Measurements from ENCODE around the gene RASAL2. TPM values are rescaled to one million over a fixed set of nuclear protein-coding genes. Genes with fewer than 3 reads are reported as not detected.

The RASAL2 gene
- polyA plus RNA-seq, 2 of the 4 experiments (the other 2 are of a cell fraction): 7.1 to 17.6 TPM

- Histone ChIP-seq H3K9me3 (no peaks in the 10 kb centered on the region), H3K4me3 (no peak overlapping the region), H3K4me1 (peaks cover 11% of the 10 kb centered on the region; the same call in 2 of the 3 replicates), H3K4me2 (no peak overlapping the region), H3K27ac (no peak overlapping the region)
- no peak for DNase-seq (ENCODE audit: low read depth in 1 of 2, low spot score in 1 of 2)
- 81% methylated on average over 1 of the region's 1 CpG for WGBS (ENCODE audit: missing lambda C conversion rate)
- TF ChIP-seq TP53 (CRISPR knock-in tag; IDR thresholded peaks at IDR 0.05) (no peak), HOXA7 (CRISPR knock-in tag; IDR thresholded peaks at IDR 0.05) (no peak), RNF2 (IDR thresholded peaks at IDR 0.05; ENCODE audit: borderline replicate concordance, low read depth) (no peak), NPAS2 (CRISPR knock-in tag; IDR thresholded peaks at IDR 0.05; ENCODE audit: borderline replicate concordance) (no peak), TFCP2L1 (CRISPR knock-in tag; IDR thresholded peaks at IDR 0.05) (no peak), EP300 (IDR thresholded peaks at IDR 0.05) (no peak), SREBF2 (IDR thresholded peaks at IDR 0.05) (no peak), ZNF302 (CRISPR knock-in tag; IDR thresholded peaks at IDR 0.05) (no peak), CHD4 (IDR thresholded peaks at IDR 0.05; ENCODE audit: borderline replicate concordance) (no peak), MAZ (IDR thresholded peaks at IDR 0.05; ENCODE audit: borderline replicate concordance, low read depth, low read length) (no peak), HOXB5 (CRISPR knock-in tag; IDR thresholded peaks at IDR 0.05) (no peak), ATOH8 (CRISPR knock-in tag; IDR thresholded peaks at IDR 0.05; ENCODE audit: low read depth) (no peak), CBX8 (IDR thresholded peaks at IDR 0.05) (no peak), HOXB13 (CRISPR knock-in tag; IDR thresholded peaks at IDR 0.05; ENCODE audit: low read depth) (no peak), NFE2L2 (conservative IDR thresholded peaks at IDR 0.05; ENCODE audit: low read length) (no peak), FOXS1 (CRISPR knock-in tag; IDR thresholded peaks at IDR 0.05) (no peak), CBX2 (IDR thresholded peaks at IDR 0.05; ENCODE audit: borderline replicate concordance, low read depth) (no peak), JUN (IDR thresholded peaks at IDR 0.05) (no peak)
- TF ChIP-seq, protein P1, sequence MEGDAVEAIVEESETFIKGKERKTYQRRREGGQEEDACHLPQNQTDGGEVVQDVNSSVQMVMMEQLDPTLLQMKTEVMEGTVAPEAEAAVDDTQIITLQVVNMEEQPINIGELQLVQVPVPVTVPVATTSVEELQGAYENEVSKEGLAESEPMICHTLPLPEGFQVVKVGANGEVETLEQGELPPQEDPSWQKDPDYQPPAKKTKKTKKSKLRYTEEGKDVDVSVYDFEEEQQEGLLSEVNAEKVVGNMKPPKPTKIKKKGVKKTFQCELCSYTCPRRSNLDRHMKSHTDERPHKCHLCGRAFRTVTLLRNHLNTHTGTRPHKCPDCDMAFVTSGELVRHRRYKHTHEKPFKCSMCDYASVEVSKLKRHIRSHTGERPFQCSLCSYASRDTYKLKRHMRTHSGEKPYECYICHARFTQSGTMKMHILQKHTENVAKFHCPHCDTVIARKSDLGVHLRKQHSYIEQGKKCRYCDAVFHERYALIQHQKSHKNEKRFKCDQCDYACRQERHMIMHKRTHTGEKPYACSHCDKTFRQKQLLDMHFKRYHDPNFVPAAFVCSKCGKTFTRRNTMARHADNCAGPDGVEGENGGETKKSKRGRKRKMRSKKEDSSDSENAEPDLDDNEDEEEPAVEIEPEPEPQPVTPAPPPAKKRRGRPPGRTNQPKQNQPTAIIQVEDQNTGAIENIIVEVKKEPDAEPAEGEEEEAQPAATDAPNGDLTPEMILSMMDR (IDR thresholded peaks at IDR 0.05): no peak
- TF ChIP-seq, protein P2, sequence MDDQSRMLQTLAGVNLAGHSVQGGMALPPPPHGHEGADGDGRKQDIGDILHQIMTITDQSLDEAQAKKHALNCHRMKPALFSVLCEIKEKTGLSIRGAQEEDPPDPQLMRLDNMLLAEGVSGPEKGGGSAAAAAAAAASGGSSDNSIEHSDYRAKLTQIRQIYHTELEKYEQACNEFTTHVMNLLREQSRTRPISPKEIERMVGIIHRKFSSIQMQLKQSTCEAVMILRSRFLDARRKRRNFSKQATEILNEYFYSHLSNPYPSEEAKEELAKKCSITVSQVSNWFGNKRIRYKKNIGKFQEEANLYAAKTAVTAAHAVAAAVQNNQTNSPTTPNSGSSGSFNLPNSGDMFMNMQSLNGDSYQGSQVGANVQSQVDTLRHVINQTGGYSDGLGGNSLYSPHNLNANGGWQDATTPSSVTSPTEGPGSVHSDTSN (IDR thresholded peaks at IDR 0.05): no peak
- POLR2A ChIA-PET: no interaction called here
- ATAC-seq: no peak
- FAIRE-seq: no peak
- CTCF ChIA-PET: no interaction called here
Measured at GRCh38 chr1:178165196-178165595, 71.3 kb downstream of the RASAL2 start.

DNA sequence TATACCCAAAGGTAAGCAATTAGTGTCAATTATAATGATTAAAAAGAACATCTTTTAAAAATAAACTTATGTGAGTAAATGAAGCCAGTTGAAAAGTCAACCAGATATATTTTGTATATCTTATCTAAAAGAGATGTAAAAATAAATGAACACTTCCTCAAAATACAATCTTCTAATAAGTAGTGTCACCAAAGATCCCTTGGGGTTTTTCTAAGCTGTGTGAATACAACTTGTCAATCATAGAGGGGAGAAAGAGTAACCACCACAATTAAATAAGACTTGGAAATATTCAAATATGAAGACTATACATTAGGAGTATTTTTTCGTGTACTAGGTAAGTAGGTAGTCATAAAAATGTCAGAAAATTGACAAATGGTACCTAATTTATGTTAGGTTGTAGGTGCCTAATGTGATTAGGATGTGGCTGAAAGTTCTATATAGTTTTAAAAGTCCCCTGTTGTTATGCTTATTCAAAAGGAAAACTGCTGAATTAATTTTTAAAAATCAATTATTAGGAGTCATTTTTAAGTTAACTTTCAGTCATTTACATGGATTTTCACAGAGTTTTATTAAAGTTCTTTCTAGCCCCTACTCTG is 72.6 kb downstream of the RASAL2 start:
- TF ChIP-seq, protein P1 (IDR thresholded peaks at IDR 0.05): no peak
- TF ChIP-seq ZC3H11A (IDR thresholded peaks at IDR 0.05) (no peak), SMC3 (IDR thresholded peaks at IDR 0.05) (no peak), FOSB (CRISPR knock-in tag; IDR thresholded peaks at IDR 0.05) (no peak), MAZ (IDR thresholded peaks at IDR 0.05; ENCODE audit: borderline replicate concordance, low read depth, low read length) (no peak), RCOR1 (IDR thresholded peaks at IDR 0.05; ENCODE audit: low read depth, low read length) (no peak), KDM5A (IDR thresholded peaks at IDR 0.05) (no peak), FOXS1 (CRISPR knock-in tag; IDR thresholded peaks at IDR 0.05) (no peak), JUN (IDR thresholded peaks at IDR 0.05) (no peak), HEYL (CRISPR knock-in tag; IDR thresholded peaks at IDR 0.05) (no peak), FOSL2 (IDR thresholded peaks at IDR 0.05) (no peak), FOSL2 (CRISPR knock-in tag; IDR thresholded peaks at IDR 0.05) (no peak), HOXB5 (CRISPR knock-in tag; IDR thresholded peaks at IDR 0.05) (no peak), SREBF2 (IDR thresholded peaks at IDR 0.05) (no peak), JUNB (IDR thresholded peaks at IDR 0.05) (no peak)
- TF ChIP-seq, protein P2 (IDR thresholded peaks at IDR 0.05): no peak
- TF ChIP-seq, protein P3, sequence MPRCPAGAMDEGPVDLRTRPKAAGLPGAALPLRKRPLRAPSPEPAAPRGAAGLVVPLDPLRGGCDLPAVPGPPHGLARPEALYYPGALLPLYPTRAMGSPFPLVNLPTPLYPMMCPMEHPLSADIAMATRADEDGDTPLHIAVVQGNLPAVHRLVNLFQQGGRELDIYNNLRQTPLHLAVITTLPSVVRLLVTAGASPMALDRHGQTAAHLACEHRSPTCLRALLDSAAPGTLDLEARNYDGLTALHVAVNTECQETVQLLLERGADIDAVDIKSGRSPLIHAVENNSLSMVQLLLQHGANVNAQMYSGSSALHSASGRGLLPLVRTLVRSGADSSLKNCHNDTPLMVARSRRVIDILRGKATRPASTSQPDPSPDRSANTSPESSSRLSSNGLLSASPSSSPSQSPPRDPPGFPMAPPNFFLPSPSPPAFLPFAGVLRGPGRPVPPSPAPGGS (IDR thresholded peaks at IDR 0.05): no peak
- no peak for FAIRE-seq

More for the DNA sequence above, 72.6 kb downstream of the RASAL2 start:
- WGBS (ENCODE audit: missing lambda C conversion rate): 69% methylated on average over 1 of the region's 1 CpG
- ATAC-seq (no peak), DNase-seq (ENCODE audit: low read depth in 1 of 2, low spot score in 1 of 2) (no peak)
- ChIA-PET POLR2A (no interaction called here), CTCF (interaction anchor here (0.6 kb wide), 1 partner anchor 19 kb away, joined by 3 read pairs; no protein-coding TSS in a partner anchor)
- Histone ChIP-seq H3K27ac (no peak overlapping the region), H3K4me3 (no peak overlapping the region), H3K4me2 (no peak overlapping the region), H3K9me3 (no peaks in the 10 kb centered on the region), H3K4me1 (peaks cover 11% of the 10 kb centered on the region; the same call in 2 of the 3 replicates)

Data from A549 (cell line).